Sigmoid colon (tissue), 7 donors: ENCODE data around the gene KRT82. TPM values are rescaled to one million over a fixed set of nuclear protein-coding genes. Genes with fewer than 3 reads are reported as not detected.

Experiments used
- DNase-seq: peaks from one replicate; pipeline ENCODE4 v3.0.0-alpha.2; 2019
- H3K27ac ChIP-seq, 4 donors: fragments of 200-600 bp; sonication (generic); one replicate each; pipeline ENCODE4 v1.5.1; 2016 to 2019; ENCODE audit warnings: mild to moderate bottlenecking in 1 of 4
- H3K27me3 ChIP-seq, 3 donors: fragments of 200-600 bp; sonication (generic); one replicate each; pipeline ENCODE4 v1.5.1; 2019; ENCODE audit warnings: mild to moderate bottlenecking in 1 of 3
- H3K36me3 ChIP-seq, 4 donors: fragments of 200-600 bp; sonication (generic); one replicate each; pipeline ENCODE4 v1.5.1; 2016 to 2019
- H3K4me1 ChIP-seq, 4 donors: fragments of 200-600 bp; sonication (generic); one replicate each; pipeline ENCODE4 v1.5.1; 2017 to 2019
- H3K4me3 ChIP-seq, 4 donors: fragments of 200-600 bp; sonication (generic); one replicate each; pipeline ENCODE4 v1.5.1; 2017 to 2019; ENCODE audit warnings: mild to moderate bottlenecking in 2 of 4, moderate library complexity in 1 of 4
- H3K9me3 ChIP-seq, 4 donors: fragments of 200-600 bp in 3 of 4; sonication (generic) in 3 of 4; one replicate each; pipeline versions ENCODE4 v1.5.1 to v1.6.1; 2013 to 2019
- EP300 ChIP-seq, 4 donors: sonication (generic); formaldehyde crosslinking; IDR thresholded peaks; one replicate each; pipeline ENCODE4 v1.6.1; 2017; ENCODE audit warnings: antibody characterized with exemption in 4 of 4
- POLR2A ChIP-seq, 2 donors: fragments of 450-650 bp; IDR thresholded peaks; one replicate each; pipeline ENCODE4 v1.6.1; 2016; ENCODE audit warnings: antibody characterized with exemption in 2 of 2, mild to moderate bottlenecking in 2 of 2, moderate library complexity in 2 of 2
- POLR2AphosphoS5 ChIP-seq, 4 donors: sonication (generic); formaldehyde crosslinking; IDR thresholded peaks; one replicate each; pipeline ENCODE4 v1.6.1; 2017; ENCODE audit warnings: antibody characterized with exemption in 4 of 4
- WGBS, 2 donors: extraction: QIAGEN DNeasy Blood & Tissue Kit; methylation state at CpG; one replicate each; pipeline ENCODE4 v1.1.7; 2013; 5-methylcytosine and 5-hydroxymethylcytosine counted together
- intact Hi-C: fragments of 100-400 bp; cut with DNase I; formaldehyde crosslinking; loops from one replicate; pipeline ENCODE4 v1.15.1; 2023
- polyA plus RNA-seq, 3 donors: library from polyadenylated mRNA; stranded (reverse); fragments of 200-250 nt; gene quantifications; one replicate each; pipeline ENCODE4 v1.2.3, GENCODE V29; 2013
- total RNA-seq, 4 donors: library from RNA; depleted of rRNA; stranded (reverse); fragments of >200 nt; gene quantifications; one replicate each; pipeline ENCODE4 v1.1.0, GENCODE V29; 2016
- TF ChIP-seq, protein P1 (sequence below), 4 experiments: fragments of 450-650 bp in 3 of 4; fragments of 200-600 bp in 1 of 4; IDR thresholded peaks; one replicate each; pipeline ENCODE4 v1.5.1; 2016 to 2019; ENCODE audit warnings: antibody characterized with exemption in 4 of 4, mild to moderate bottlenecking in 3 of 4, moderate library complexity in 2 of 4
- donor health status: healthy with polysubstance abuse.
- donor health status: Bipolar disorder and iron deficiency.
- donor health status: healthy.

KRT82 gene
- total and polyA plus RNA-seq, 7 donors: 0.03 TPM; not detected in 6

DNA sequence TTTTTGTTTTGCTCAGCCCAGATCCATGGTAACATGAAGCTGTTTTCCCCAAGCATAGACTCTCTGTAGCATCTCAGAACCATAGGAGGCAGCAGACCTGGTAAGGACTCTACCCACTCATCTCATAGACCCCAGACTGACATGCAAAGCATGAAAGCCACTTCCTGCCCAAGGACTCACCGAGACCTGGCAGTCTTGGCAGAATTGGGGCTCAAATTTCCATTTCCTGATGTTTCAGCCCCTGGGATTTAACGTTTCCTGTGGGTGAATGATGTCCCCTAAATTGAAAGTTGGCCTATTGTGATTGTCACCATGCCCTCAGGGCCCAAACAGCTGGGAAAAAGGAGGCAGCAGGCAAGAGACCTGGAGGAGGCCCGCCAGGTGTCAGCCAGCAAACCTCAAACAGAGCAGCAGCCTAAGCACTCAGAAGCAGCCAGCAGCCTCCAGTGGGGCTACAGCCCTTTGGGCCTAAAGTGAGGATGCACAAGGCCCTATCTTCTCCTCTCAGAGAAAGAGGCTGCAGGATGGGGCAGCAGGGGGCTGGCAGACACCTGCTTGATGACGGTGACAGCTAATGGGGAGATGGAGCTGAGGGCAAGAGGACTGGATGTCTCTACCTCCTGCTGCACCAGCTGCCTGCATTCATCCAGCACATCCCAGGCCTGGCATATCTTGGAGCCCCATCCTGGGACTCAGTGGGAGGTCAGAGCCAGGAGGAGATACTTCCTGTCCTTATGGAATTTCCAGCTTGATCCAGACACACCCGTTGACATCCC, 47.4 kb downstream of the KRT82 start:
- TF ChIP-seq EP300 (IDR thresholded peaks at IDR 0.05) (no peak), POLR2AphosphoS5 (IDR thresholded peaks at IDR 0.05) (no peak), POLR2A (IDR thresholded peaks at IDR 0.05) (no peak)
- TF ChIP-seq, protein P1, sequence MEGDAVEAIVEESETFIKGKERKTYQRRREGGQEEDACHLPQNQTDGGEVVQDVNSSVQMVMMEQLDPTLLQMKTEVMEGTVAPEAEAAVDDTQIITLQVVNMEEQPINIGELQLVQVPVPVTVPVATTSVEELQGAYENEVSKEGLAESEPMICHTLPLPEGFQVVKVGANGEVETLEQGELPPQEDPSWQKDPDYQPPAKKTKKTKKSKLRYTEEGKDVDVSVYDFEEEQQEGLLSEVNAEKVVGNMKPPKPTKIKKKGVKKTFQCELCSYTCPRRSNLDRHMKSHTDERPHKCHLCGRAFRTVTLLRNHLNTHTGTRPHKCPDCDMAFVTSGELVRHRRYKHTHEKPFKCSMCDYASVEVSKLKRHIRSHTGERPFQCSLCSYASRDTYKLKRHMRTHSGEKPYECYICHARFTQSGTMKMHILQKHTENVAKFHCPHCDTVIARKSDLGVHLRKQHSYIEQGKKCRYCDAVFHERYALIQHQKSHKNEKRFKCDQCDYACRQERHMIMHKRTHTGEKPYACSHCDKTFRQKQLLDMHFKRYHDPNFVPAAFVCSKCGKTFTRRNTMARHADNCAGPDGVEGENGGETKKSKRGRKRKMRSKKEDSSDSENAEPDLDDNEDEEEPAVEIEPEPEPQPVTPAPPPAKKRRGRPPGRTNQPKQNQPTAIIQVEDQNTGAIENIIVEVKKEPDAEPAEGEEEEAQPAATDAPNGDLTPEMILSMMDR (IDR thresholded peaks at IDR 0.05): no peak
- WGBS, 2 donors: 63 to 74% methylated on average over 5 of the region's 5 CpGs
- Histone ChIP-seq H3K4me3 (no peak overlapping the region), H3K36me3 (no peaks in the 10 kb centered on the region), H3K27ac (no peak overlapping the region), H3K9me3 (no peaks in the 10 kb centered on the region), H3K4me1 (no peaks in the 10 kb centered on the region), H3K27me3 (no peaks in the 10 kb centered on the region)
- DNase-seq: no peak
- intact Hi-C loops: no loop called here

DNA sequence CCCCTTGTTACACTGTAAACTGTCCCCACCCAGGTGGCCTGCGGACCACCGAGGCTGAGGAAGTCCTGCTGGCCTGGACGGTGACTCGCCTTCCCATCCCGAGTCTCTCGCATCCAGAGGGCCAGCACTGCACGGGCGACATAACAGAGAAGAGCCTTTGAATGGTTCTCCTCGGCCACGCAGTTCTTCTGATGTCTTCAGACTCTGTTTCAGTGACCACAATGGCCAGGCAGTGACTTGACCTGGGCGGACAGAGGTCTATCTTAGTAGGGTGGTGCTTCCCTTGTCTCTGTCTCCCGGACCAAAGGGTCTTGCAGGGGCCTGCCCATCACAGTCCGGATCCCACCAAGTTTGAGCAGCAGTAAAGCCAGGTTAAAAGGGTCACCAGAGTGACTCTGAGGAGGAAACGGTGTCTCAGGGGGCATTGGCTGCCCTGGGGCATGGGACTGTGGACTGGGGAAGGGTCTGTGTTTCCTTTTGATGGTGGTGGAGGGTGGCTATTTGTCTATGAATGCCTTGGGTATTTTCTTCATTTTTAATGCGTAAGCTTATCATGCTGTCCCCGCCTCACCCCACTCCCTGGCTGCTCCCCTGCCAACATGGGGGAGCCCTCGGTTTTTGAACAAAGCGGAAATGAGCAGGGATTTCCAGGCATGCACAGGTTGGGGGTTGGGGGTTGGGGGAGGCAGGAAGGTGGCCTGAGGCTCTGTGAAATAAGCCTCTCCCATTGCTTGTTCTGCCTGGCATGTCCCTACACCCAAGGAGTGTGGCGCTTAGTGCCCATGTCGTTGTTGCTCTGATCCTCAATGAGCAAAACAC, 49.2 kb downstream of the KRT82 start:
- Histone ChIP-seq H3K9me3 (no peaks in the 10 kb centered on the region), H3K36me3 (no peaks in the 10 kb centered on the region), H3K27me3 (no peaks in the 10 kb centered on the region), H3K27ac (no peak overlapping the region), H3K4me3 (no peak overlapping the region), H3K4me1 (no peaks in the 10 kb centered on the region)
- WGBS, 2 donors: 88 to 93% methylated on average over 20 of the region's 20 CpGs
- no peak for DNase-seq
- no peak for TF ChIP-seq POLR2A (IDR thresholded peaks at IDR 0.05)
- TF ChIP-seq EP300 (IDR thresholded peaks at IDR 0.05): no peak
- TF ChIP-seq, protein P1 (IDR thresholded peaks at IDR 0.05): no peak
- TF ChIP-seq POLR2AphosphoS5 (IDR thresholded peaks at IDR 0.05): no peak
- intact Hi-C loops: no loop called here

DNA sequence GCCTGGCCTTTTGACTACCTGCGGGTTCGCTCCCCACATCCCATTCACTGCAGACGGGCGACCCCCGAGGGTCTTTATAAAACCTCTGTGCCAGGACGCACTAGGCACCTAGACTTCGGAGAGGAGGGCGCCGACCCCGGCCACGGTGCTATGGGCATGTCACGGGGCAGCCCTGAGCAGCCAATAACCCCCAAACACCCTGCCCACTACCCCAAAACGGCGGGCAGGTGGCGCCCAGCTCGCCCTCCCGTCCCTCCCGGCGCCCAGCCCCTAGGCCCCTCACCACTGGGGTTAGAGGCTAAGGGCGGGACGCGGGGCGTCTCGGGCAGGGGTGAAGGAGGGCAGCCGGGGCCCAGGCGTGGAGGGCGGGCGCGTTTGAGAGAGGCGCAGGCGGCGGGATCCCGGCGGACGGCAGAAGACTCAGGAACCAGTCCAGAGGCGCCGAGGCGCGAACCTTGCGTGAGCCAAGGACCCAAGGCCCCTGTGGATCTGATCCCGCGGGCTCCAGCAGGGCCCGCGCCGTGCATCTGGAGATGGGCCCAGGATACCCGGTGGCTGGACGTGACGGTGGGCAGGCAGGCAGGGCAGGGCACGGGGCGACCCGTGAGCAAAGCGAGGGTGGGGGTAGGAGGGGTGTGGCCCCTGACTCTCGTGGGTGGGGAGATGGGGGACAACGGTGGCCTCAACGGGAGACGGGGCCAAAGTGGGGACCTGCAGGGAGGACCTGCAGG, 49.9 kb downstream of the KRT82 start:
- intact Hi-C loops: no loop called here
- no peak for DNase-seq
- TF ChIP-seq POLR2AphosphoS5 (IDR thresholded peaks at IDR 0.05) (no peak), EP300 (IDR thresholded peaks at IDR 0.05) (no peak), POLR2A (IDR thresholded peaks at IDR 0.05) (no peak)
- TF ChIP-seq, protein P1 (IDR thresholded peaks at IDR 0.05): no peak
- H3K4me3 ChIP-seq: no peak overlapping the region
- no peaks in the 10 kb centered on the region for H3K36me3 ChIP-seq
- H3K27ac ChIP-seq: no peak overlapping the region
- 92 to 95% methylated on average over 56 of the region's 56 CpGs for WGBS, 2 donors
- peaks cover 0 to 3% (median 0%) of the 10 kb centered on the region in 4 donors for H3K4me1 ChIP-seq
- H3K27me3 ChIP-seq: no peaks in the 10 kb centered on the region
- no peaks in the 10 kb centered on the region for H3K9me3 ChIP-seq

DNA sequence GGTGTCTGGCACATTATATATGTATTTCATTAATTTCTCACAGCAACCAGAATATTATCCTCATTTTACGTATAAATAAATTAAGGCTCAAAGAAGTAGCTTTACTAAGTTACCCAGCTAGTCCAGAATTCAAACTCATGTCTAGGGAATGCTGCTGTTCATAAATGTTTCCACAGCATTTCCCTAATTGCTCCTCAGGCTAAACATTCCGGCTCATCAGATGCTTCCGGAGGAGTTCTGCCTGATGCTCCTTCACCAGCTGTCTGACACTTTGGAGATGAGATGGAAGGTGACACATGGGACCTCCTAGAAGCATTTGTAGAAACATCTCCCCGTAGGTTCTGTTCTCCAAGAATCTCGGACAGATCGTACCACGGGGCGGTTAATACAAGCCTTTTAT, 51.0 kb downstream of the KRT82 start:
- Histone ChIP-seq H3K4me3 (no peak overlapping the region), H3K4me1 (peaks cover 0 to 3% (median 0%) of the 10 kb centered on the region in 4 donors), H3K9me3 (no peaks in the 10 kb centered on the region), H3K27ac (no peak overlapping the region), H3K27me3 (no peaks in the 10 kb centered on the region), H3K36me3 (no peaks in the 10 kb centered on the region)
- 93 to 96% methylated on average over 8 of the region's 8 CpGs for WGBS, 2 donors
- intact Hi-C loops: no loop called here
- TF ChIP-seq POLR2A (IDR thresholded peaks at IDR 0.05) (no peak), POLR2AphosphoS5 (IDR thresholded peaks at IDR 0.05) (no peak), EP300 (IDR thresholded peaks at IDR 0.05) (no peak)
- TF ChIP-seq, protein P1 (IDR thresholded peaks at IDR 0.05): no peak
- DNase-seq: no peak
